Effector CD8-positive, alpha-beta T cell (primary cell): ENCODE measurements around the gene C3orf80.
"Not testable (repeated sequence)": the region's sequence is repeated elsewhere in the genome, so short reads cannot be mapped to it uniquely, and the experiment has no call there.

ENCODE experiments used
- DNase-seq: peaks from one replicate; lab custom pipeline; 2025; lab: John Stamatoyannopoulos, UW

The C3orf80 gene

DNA sequence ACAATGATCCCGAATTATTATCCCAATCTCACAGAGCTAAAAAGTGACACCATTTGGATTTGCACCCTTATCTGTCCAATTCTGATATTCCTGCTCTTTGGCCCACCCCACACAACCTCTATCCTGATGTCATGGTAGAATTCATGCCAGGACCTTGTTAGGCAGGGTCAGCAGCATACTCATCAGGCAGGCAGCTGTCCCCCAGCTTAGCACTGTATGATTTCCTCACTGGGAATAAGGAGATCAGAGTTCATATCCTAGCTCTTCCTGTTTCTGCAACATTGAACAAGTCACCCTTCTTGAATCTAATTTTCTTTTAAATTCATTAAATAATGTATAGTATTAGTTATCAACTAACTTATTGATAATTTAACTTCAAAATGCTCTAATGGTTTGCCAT lies 12.0 kb upstream of the C3orf80 start:
- DNase-seq, result no peak

DNA sequence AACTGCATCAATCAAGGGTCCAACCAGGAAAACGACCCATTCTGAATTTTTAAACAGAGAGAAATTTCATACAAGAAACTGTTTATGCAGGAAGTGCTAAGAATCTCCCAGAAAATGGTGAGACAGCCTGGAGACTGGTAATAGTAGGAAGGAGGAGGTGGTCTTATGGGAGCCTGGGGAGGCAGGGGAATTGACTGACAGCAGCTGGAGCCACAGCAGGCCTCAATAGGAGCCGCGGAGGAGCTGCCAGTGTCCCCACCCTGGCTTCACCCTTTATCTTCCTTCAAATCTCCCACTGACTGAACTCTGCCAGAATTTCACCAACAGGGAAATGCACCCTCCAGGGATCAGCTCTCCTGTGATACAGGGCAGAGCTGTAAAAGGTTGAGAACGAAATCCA lies 7.5 kb upstream of the C3orf80 start:
- DNase-seq, result no peak

DNA sequence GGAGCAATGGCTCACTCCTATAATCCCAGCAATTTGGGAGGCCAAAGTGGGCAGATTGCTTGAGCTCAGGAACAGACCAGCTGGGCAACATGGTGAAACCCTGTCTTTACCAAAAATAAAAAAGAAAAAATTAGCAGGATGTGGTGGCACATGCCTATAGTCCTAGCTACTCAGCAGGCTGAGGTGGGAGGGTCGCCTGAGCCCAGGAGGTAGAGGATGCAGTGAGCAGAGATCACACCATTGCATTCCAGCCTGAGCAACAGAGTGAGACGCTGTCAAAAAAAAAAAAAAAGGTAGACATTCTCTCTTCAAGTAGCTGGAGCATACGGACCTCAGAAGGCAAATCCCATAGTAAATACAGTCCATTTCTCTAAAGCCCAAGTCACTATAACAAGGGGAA lies 7.1 kb upstream of the C3orf80 start:
- DNase-seq, result no peak

DNA sequence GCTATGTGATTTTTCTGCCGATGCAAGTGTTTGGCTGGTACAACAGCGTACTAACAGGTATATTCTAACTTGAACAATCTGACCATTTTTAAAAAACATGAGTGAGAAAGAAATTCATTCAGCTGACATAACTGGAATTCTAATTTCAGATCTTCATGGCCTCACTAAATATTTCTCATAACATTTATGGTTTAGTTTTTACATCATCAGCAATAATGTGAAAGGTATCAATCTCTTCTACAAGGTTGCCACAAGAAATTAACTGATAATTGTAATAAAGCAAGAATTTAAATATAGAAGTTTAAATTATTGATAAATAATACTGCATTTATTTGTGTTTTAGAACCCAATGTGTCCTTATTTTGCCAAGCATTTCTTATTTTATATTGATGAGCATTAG lies 5.2 kb upstream of the C3orf80 start:
- no peak for DNase-seq

DNA sequence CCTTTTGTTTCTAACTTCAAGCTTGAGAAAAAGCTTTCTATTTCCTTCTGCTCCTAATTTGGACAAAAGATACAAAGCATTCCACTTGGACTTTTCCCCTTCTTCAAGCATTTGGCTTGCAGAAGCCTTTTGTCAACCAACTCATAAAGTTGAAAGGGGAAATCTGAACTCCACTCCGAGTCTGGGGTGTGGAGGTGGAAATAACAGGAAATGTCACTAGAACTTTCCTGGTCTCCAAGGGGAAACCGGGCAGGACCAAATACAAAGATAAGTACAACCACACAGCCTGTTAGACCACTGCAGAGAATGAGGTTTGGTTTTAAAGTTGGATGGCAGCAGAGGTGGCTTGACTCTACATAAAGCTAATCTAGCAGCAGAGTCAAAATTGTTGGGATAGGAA lies 4.2 kb upstream of the C3orf80 start:
- DNase-seq, result no peak

DNA sequence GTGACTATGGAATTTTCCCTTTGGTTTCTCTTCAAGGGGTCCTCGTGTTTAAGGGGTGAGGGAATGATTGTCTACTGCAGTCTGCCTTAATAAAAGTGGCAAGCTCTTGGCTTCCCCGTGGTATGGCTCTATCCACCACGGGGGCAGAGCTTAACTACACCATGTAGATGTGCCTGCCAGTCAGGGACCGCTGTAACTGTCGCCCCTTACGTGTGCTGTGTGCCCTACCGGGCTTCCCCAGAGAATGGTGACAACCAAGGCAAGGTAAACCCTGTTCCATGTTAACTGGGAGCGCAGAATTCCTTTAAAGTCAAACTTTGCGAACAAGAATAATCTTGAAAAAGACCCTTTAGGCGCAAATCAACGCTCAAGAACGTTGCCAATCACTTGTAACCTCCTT lies 966 bp upstream of the C3orf80 start:
- no peak for DNase-seq

DNA sequence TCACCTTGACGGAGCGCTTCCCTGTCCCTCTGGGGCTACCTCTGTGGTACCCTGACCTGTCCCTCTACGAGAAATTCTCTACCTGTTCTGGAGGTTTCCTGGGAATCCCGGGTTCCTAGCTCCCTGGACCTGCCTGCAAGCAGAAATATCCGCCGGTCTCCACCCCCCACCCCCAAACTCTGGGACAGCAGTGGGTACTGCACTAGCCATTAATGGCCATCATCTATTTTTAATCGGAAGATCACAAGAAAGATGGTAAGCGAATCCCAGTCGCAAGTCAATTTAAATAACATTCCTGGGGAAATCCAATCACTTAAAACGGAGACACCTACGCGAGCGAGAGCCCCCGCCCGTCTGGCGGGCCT lies 429 bp upstream of the C3orf80 start:
- DNase-seq, result no peak

DNA sequence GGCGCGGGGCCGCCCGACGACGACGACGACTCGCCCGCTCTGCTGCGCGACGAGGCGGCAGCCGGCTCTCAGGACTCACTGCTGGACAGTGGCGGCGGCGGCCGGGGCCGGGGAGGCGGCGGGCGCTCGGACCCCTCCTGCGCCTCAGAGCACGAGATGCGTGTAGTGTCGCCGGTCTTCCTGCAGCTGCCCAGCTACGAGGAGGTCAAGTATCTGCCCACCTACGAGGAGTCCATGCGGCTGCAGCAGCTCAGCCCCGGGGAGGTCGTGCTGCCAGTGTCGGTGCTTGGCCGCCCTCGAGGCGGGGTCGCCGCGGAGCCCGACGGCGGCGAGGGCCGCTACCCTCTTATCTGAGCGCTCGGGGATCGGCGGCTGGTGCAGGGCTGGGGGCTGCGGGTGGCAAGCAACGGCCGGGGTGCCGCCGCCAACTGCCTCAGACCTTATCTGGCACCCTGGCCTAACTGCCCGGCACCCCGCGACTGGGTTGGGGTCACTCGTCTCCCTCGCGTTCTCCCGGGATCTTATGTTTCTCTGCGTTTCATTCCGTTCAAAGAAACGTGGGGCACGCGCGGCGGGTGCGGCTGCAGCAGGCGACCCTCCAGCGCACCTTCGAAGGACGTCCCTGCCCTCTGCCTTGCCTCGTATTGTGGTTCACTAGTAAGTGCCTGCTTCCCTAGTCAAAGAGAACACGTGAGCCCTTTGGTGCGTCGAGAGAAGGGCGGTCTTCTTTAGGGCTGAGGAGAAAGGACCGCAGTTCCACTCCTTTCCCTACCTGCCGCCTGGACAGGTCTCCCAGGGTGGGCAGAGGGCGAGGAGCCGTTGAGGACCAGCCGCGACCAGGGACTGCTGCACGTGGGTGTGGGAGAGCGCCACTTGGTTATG lies 1.0 kb downstream of the C3orf80 start:
- no peak for DNase-seq

DNA sequence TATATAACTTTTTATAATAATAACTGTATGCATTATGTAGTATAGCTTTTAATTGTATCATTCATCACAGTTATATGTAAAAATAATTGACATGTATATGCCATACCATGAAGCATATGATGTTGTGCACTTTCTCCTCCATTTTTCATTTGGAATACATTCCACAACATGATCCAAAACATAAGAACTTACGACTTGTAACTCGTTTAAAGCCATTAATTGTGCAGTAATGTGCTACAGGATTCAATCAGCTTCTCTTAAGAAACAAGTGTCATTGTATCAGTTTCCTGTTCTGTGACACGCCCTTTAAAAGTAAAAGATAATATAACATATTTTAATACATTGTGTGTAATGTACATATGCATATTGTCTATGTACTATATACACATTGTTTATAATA lies 2.2 kb downstream of the C3orf80 start:
- no peak for DNase-seq

DNA sequence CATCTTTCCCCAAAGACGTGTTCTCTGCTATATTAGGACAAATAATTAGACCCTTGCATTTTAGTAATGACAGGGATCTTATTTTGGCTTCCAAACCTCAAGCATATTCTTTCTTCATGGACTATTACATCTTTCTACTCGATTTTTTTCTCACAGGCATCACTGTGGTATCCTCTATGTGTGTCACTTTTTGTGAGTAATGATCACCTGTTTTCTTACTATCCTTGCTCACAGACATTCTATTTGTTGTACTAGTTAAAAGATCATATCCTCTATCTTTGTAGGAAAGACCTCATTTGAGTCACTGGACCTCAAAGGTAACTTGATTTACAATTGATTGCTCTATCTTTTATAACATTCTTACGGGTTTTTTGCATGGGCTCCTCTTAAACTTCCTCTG lies 6.8 kb downstream of the C3orf80 start:
- DNase-seq, result no peak

DNA sequence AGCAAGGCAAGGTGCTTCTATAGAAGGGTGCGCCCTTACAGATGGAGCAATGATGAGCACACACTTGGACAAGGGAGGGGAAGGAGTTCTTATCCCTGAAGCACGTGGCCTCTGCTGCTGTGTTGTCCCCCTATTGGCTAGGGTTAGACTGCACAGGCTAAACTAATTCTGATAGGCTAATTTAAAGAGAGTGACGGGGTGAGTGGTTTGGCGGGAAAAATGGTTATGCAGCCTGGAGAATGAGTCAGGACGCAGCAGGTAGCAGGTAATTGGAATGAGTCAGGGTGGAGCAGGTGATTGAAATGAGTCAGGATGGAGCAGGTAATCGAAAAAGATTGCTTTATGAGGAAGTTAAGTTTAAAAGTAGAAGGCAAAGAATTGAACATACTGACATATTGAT lies 15.5 kb downstream of the C3orf80 start:
- not testable (repeated sequence) for DNase-seq

DNA sequence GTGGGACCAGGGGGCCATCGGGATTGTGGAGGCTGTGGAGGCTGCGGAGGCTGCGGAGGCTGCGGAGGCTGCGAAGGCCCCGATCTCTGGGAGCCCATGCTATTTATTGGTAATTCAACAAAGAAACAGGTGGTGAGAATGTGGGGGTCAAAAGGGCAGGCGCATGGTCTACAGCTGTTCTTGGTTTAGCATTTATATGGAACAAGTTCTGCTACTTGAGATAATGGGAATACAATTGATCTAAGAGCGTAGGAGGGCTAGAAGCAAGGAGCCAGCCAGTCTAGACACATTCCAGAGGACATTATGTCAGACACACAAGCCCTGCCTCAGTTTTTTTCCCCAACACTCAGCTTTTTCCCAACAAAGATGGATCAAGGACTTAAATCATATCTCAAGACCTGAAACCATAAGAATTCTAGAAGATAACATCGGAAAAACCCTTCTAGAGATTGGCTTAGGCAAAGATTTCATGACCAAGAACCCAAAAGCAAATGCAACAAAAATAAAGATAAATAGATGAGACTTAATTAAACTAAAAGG lies 20.1 kb downstream of the C3orf80 start:
- DNase-seq, result no peak

DNA sequence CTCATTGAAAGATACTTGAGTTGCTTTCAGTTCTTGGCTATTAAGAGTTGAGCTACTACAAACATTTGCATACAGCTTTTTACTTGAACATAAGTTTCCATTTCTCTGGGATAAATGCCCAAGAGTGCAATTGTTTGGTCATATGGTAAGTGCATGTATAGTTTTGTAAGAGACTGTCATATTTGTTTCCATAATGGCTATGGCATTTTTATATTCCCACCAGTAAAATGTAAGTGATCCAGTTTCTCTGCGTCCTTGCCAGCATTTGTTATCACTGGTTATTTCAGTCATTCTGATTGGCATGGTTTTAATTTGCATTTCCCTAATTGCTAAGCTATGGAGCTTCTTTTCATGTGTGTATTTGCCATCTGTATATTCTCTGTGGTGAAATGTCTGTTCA lies 22.5 kb downstream of the C3orf80 start:
- DNase-seq, result no peak

DNA sequence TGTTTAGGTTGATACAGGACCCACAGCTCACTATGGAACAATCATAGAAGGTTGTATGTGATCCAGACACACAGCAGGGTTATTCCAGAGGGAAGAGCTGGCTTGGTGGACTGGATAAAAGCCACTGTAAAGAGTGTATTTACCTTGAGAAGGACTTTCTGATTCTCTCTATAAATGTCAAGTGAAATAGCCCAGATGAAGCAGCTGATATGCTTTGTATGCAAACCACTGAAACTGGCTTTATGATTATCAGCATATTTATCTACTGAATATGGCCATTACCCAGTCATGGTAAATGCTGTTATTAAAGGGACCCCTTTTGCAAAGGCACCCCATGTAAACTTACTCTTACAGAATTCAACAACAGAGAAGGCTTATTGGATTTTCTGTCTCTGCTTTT lies 28.1 kb downstream of the C3orf80 start:
- no peak for DNase-seq

DNA sequence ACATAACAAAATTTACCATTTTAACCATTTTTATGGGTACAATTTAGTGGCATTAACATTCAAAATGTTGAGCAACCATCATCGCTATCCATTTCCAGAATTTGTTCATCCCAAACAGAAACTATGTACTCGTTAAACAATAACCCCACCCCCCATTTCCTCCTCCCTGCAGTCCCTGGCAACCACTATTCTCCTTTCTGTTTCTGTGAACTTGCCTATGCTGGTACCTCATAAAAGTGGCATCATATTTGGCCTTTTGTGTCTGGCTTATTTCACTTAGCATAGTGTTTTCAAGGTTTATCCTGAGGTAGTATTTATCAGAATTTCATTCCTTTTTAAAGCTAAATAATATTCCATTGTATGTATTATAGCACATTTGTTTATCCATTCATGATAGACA lies 32.4 kb downstream of the C3orf80 start:
- DNase-seq, result no peak

DNA sequence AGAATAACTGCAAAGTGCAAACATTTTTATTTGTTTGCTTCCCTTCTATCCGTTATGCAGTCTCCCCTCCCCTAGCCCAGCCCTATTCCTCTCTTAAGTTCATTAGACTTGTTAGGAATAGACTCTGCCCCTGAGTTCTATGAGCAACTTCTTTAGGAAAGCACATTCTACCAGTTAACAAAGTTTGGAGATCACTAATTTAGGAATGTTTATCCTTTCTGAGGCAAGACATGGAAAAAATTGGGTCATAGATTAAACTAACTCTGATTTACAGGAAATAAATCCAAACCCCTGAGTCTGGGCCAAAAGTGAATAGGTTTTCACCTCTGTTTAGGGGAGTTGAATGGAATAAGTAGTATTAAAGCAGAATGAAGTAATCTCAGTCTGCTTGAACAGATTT lies 34.4 kb downstream of the C3orf80 start:
- DNase-seq, result no peak

DNA sequence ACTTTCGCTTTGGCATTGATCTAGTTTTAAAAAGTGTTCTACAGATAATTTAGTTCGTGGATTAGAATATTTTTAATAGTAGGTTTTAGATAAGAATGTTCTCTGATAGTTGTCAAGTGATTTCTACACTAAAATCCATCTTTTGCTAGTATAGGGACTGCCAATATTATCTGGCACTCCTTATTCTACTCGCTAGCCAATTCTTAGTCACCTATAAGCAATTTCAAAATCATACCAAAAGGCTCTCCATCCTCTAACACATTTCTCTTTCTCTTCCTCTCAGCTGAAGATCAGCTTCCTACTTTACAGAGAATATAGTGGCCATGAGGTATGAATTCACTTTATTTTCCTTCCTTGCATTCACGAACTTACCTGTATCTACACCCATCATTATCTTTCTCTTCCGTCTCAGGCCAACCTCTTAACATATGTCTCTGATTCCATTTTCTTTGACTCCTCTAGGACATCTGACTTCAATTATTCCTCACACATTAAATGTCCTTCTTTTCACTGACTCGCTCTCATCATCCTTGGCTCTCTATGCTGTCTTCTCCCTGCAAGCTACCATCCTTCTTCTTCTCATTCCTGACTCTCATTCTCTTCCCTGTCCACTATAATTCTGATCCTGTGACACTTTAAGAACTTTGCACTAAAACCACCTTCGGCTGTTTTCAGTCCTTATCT lies 35.5 kb downstream of the C3orf80 start:
- no peak for DNase-seq

DNA sequence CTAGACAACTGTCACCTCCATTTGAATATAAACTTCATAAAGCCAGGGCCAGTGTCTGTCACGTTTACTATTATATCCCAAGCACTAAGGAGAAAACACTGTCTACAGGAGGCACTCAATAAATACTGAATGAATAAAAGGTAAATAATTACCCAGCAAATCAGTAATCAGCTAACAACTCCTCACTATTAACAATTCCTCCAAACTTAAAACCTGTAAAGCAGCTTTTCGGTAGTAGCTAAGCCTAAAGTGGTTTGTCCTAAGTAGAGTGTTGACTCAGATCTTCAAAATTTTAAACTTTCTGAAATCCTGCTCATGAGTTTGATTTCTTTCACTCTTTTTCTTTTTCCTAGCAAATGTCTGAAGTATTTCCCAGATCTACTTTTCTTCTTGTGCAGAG lies 39.9 kb downstream of the C3orf80 start:
- DNase-seq, result no peak
